Activated T-helper 9 cell treated with anti-CD3 and anti-CD28 coated beads, Interleukin-2, amount 50 U/mL, for 16 hours (primary cell): ENCODE measurements around the gene RPL28.
"Not testable (repeated sequence)": the region's sequence is repeated elsewhere in the genome, so short reads cannot be mapped to it uniquely, and the experiment has no call there.

Experiments
- DNase-seq: peaks from one replicate; pipeline ENCODE4 v3.0.0-alpha.2; 2020; ENCODE audit warnings: low read depth

The RPL28 gene

DNA sequence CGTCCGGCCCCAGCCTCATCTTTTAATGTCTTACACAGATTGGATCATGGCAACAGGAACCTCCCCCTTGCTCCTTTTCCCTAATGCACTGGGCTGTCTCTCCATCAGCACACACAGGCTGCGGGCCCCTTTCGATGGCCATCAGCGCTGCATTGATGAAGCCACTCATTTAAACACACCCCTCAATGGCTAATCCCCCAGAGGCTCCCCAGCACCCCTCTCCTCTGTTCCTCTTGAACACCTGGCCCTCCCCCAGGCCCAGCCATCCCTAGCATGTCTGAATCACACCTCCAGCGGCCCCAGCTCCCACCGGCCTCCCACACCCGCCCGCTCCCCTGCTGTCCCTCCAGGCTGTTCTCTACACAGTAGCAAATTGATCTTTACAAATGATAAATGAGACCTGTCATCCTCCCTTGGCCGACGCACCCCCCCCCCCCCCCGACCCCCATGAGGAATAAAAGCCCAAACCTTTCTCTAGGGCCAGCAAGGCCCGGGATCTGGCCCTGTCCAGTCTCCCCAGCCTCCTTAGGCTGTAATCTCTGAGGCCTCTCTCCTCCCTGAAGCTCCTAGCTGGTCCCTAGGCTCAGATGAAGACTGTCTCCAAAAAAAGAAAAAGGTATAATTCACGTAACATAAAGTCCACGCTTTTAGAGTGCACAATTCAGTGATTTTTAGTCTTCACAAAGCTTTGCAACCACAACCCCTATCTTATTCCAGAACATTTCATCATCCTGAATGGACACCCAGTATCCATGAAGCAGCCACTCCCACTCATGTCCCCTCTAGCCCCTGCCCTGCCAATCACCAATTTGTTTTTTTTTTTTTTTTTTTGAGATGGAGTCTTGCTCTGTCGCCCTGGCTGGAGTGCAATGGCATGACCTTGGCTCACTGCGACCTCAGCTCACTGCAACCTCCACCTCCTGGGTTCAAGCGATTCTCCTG, 7.4 kb downstream of the RPL28 start:
- no peak for DNase-seq

DNA sequence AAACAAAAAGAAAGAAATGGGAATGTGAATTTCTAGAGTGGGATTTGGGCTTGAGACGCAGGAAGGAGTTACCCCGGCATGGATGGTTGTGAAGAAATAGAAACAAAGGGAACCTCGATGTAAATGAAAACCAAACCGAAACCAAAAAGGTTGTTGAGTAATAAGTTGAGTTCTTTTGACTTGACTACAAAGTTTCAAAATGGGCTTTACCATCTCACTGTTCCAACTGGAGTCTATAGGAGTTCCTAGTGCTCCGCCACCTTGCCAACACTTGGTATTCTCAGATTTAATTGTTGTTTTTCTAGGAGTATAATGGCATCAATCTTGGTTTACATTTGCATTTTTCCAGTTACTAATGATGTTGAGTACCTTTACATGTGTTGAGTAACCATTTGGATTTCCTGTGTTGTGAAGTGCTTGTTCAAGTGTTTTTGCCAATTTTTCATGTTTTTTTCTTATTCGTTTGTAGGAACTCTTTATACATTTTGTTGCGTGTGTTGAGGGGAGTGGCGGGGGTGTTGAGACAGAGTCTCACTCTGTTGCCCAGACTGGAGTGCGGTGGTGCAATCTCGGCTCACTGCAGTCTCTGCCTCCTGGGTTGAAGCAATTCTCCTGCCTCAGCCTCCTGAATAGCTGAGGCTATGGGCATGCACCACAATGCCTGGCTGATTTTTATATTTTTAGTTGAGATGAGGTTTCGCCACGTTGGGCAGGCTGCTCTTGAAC, 12.6 kb downstream of the RPL28 start:
- DNase-seq: no peak

DNA sequence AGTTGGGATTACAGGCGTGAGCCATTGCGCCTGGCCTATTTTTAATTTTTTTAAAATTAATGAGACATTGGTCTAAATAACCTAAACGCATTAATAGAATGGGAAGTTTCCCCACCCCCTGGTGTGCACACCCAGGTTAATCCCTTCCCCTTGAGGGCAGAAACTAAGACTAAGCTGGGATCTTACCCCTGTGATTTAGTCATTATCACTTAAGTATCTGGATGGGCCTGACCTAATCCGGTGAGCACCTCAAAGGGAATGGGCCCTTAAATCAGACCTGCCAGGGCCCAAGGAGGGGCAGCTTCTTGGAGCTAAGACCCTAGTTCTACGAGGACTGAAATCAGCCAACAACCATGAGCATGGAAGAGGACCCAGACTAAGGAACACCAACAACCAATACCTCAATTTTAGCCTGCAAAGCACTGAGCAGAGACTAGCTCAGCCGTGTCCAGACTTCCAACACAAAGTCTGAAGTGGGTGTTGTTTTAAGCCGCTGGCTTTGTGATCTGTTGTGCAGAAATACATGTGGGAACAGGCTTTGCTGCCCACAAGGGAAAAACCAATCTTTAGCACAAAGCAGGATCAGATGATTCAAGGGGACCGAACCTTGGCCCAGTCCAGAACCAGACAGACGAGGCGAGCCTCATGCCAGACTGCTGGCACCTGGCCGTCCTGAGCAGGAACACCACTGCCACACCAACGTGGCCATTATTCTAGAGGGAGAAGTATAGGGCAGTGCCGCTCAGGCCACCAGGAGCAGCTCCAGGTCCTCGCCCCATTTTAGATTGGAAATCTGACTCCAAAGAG, 14.8 kb downstream of the RPL28 start:
- DNase-seq: no peak

DNA sequence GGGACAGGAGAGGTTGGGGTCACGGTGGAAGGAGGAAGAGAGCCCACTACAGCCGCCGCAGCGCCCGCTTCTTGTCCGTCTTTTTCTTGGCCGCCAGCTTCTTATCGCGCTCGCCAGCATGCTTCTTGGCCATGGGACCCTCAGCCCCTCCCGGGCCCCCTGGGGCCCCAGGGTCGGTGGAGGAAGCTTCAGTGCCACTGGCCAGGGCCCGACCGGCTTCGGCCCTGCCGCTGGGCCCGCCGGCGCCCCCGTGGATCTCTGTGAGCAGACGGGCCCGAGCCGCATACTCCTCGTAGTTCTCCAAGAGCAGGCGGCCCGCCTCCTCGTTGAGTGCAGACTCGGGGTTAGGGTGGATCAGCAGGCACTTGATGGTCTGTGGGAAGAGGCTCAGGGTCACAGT, 15.7 kb downstream of the RPL28 start:
- DNase-seq: not testable (repeated sequence)

DNA sequence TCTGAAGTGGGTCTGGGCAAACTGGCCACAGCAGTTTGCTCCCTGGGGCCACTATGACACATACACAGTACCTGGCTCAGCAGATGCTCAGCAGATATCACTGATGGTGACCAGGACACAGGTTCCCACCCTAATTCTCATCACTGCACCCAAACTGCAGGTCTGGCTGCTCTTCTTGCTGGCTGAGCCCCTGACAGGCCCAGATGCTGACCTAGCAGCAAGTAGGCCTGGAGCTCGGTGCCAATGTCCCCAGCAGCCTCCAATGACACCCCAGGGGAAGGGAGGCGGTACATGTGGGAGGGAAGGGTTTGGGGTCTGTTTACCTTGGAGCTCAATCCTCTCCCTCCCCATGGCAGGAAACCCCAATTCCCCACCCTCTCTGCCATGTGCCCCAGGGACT, 16.8 kb downstream of the RPL28 start:
- DNase-seq: no peak

DNA sequence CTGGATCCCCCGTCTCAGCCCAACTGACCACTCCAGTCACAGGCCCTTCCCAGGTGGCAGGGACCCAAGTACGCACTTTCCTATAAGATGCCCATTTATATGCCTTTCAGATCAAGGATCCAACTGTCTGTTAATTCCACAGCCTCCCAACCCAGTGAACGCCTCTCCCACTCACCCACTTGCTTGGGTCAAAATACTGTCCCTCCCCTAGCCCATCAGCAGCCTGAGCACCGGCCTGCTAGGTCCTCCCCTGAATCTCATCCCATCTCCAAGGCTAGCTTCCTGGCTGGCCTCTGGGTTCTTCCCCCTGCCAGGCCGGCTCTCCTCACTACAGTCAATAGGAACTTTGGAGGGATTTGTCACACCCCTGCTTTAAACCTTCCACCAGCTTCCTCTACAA, 19.9 kb downstream of the RPL28 start:
- no peak for DNase-seq

DNA sequence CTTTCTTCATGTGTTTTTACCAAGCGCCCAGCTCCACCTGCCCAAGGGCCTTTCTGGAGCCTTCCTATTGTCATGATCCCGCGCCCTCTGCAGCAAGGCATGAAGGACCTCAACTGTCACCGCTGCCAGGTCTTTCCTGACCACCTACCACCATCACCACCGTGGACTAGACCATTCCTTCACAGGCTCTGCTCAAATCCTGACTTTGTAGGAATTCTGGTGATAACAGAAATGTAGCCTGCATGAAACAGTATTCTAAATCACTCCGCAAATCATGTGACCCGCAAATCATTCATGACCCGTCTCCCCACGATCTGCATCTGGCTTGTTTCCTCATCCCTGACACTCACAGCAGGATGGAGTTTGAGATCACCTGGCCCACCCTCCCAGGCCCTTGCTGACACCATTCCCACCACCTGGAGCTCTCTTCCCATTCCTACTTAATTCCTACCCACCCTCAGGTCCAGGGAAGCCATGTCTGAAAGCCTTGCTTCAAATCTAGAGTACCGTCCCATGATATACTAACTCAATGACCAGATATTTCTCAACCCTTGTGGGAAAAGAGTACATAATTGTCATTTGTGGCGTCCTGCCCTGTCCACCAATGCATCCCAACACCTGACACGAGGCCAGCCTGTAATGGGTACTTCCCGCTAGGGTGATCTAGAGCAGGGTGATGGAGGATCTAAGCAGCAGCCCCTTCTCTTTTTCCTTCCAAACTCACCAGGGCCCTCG, 20.5 kb downstream of the RPL28 start:
- no peak for DNase-seq

DNA sequence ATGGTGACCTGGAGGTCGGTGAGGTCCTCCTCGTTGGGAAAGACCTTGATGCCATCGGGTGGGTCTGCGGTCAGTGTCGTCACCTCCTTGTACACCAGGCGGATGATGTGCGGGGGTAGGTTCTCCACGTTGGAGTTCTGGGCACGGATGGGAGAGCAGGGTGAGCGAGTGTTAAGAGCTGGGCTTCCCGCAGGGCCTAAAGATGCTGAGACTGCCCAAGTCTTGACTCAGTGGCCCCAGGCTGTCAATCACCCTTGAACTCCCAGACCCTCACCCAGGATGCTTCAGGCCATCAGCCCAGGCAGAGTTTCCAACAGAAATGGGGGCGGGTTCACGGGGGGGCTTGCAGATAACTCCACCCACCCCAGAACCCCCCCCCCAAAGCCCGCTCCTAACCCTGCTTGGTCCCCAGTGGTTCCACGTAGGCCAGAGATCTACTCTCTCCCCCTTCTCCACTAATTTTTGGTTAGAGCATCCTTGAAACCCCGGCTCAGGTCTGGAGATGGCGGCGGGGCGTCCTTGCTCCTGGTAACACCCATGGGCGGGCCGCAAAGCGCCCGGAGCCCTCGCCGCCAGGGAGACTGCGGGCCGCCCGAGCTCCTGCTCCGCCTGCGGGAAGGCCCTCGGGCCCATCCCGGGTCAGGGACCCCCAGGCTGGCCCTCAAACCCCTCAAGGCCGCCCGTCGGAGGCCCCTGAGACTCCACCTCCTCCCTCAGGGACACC, 21.3 kb downstream of the RPL28 start:
- DNase-seq: no peak

DNA sequence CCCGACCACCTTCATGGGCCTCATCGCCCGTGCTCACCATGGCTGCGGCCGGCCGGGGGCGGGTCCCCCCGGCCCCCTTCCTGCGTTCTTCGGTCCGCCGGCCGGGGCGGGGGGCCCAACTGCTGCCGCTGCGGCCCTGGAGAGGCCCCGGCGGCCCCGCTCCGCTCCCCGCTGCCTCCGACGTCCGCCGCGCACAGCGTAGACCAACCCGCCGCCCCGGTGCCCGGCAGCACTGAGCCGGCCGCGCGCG, 21.7 kb downstream of the RPL28 start, which contains the start of gene UBE2S:
Gene UBE2S (minus strand): TSS at position 239 of the 250 bp plus-strand sequence. CDS start 199 bp downstream, at position 40.
- not testable (repeated sequence) for DNase-seq

DNA sequence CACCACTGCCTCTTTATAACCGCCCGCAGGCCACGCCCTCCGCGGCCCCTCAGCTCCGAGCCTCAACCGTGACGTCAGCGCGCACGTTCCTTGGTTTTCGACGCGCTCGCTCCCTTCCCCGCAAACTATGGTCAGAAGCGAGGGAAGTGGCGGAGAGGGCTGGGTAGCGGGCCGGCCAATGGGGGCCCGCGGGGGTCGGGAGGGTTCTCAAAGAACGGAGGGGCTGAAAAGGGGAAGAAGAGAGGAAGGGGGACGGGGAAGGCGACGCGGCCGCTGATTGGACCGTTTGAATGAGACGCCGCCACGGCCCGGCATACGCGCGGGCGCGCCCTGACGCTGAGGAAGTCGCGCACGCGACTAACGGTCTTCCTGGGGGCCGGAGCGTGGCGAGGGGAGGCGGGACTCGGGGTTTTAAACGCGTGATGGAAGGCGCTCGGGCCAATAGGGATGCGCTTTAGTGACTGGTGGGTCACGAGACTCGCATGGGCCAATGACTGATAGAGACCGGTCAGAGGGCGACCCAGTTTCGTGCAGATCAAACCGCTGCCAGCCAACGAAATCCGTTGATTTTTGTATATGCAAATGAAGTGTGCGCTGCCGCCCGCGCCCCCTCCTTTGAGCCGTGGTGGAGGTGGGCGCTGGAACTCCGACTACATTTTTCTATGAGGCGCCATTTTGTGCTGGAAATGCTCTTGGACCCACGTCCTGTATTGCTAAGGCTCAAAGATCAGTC, 22.2 kb downstream of the RPL28 start:
- peak; percentile 96 for DNase-seq

DNA sequence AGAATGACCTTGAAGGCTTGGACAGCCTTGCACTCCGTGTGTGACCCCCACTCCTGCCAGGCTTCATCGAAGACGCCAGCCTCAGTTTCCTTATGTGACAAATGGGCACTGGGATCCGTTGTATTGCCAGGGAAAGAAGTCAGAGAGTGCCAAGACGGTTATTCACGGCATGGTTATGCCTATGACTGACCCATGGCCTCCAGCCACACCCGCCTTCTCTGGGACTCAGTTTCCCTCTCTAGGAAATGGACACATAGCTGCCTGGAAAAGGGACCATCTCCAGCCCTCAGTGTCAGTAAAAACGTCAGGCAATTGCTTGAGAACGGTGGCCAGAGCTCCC, 22.8 kb downstream of the RPL28 start:
- no peak for DNase-seq

DNA sequence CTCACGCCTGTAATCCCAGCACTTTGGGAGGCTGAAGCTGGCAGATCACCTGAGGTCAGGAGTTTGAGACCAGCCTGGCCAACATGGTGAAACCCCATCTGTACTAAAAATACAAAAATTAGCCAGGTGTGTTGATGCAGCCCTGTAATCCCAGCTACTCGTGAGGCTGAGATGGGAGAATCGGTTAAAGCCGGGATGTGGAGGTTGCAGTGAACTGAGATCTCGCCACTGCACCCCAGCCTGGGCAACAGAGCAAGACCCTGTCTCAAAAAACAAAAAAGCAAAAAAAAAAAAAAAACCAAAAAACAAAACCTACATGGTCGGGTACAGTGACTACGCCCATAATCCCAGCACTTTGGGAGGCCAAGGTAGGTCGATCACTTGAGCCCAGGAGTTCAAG, 23.4 kb downstream of the RPL28 start:
- DNase-seq: not testable (repeated sequence)

DNA sequence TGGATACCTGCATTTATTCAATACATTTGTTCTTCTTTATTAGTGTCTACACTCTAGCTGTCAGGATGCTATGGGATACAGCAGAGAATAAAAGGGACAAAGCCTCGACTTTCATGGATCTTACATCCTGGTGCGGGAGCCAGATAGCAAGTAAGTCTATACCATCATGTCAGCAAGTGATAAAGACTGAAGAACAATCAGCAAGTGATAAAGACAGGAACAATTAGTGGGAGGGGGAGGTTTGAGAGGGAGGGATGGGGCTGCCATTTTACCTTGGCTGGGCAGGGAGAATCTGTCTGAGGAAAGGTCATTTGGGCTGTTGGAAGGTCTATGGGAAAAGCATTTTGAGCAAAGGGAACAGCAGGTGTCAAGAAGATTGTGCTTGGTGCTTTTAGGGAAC, 24.4 kb downstream of the RPL28 start:
- DNase-seq: no peak

DNA sequence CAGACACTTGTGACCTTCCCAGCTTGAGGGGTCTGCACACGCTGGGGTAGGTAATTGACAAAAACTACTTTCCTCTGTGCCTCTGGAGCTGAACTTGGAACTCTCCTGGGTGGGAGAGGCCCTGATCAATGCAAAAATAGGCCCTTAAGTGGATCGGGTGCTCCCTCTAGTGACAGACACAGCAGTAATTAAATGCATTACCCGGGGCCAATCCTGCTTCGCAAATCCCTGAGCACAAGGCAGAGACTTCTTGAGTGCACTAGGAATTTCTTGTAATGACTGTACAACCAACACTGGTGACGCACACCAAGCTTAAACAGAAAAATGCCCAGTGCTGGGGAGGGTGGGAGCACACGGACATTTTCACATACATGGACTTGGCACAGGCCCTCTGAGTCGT, 32.5 kb downstream of the RPL28 start:
- DNase-seq: no peak

DNA sequence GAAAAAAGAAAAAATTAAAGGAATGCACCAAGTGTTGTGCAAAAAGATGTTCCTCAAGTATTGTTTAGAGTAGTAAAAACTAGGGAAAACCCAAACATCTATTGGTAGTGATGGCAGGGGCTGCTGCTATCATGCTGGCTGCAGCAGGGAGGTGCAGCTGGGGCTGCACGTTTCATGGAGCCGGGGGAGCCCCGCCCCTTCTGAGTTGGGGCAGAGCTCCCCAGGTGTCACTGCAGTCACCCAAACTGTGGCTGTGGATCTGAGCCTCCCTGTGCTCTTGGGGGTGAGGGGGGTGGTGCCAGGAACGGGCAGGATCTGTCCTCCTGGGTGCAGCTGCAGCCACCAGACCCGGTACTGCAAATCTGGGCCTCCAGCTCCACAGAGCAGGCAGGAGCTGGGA, 33.4 kb downstream of the RPL28 start:
- DNase-seq: no peak

DNA sequence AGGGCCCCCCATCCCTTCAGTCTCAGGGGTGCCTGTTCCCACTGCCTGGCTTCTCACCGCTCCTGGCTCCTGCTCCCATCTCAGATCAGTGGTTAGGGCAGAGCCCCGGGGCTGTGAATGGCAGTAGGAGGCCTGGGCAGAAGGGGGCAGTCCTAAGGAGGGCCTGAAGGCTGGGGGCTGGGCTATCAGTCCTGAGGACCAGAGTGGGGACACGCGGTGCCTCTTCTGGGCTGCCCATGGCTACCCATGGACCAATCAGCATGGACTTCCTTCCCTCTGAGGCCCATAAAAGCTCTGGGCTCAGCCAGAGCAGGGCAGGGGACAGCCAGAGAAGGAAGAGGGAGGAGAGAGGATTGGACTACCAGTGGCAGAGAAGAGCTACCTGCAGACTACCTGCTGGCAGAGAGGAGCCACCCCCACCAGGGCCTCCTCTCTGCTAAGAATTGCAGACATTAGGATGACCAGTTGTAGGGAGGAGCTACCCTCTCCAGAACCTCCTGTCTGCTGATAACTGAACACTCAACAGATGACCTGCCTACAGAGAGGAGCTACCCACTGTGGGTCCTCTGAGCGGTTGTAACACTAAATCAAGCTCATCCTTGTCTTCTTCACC, 34.0 kb downstream of the RPL28 start:
- DNase-seq: no peak

DNA sequence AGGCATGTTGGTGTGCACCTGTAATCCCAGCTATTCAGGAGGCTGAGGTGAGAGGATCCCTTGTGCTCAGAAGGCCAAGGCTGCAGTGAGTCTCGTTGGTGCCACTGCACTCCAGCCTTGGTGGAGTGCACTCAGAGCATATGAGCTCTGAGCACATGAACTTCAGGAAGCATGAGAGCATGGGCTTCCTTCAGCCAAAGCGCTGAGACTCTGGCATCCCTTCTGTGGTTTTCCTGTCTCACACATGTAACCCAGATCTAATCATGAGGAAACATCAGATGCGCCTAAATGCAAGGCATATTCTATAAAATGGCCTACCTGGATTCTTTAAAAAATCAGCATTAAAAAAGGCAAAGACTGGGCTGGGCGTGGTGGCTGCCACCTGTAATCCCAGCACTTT, 35.5 kb downstream of the RPL28 start:
- not testable (repeated sequence) for DNase-seq

DNA sequence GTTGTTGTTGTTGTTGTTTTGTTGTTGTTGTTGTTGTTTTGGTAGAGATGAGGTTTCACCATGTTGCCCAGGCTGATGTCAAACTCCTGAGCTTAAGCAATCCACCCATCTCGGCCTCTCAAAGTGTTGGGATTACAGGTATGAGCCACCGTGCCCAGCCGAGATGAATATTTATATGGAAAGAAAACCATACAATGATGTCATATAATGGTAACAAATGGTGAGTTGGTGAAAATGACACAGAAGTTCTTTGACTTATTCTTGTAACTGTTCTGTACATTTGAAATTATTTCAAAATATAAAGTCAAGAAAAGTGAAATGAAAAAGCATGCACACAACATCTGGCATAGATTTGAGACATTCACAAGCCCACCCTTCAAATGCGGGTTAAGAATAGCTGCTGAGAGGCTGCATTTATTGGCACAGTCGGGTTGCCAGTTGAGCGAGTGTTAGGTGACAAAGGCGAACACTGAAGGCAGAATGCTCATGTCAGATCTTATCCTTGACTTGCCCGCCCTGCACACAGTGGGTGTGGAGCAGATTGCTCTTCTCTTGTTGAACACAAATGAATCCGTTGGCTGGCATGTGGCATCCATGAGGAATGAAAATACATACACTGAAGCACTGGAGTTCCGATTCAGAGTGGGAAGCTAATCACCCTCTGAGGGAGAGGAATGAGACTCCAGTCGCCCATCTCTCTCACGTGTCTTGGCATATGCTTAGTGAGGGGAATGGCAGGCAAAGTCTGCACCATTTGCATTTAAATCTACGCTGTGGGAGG, 37.7 kb downstream of the RPL28 start:
- DNase-seq: no peak

DNA sequence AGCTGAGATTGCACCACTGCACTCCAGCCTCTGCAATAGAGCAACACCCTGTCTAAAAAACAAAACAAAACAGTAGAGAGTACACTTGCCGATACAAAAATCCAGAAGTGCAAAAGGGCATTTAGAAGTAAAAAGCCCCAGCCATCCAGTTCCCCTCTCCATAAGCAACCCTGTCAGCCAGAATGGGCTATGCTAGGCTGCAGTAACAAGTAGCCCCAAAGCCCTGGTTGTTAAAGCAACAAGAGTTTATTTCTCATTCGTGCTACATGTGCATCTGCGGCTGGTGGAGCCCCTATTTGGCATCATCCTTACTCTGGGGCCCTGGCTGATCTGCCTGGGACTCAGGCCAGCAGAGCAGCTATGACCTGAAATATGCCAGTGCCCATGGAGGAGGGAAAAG, 38.8 kb downstream of the RPL28 start:
- DNase-seq: no peak
